Small intestine (tissue), 4 donors: Measurements from ENCODE around the gene NRIP3. TPM values are rescaled to one million over a fixed set of nuclear protein-coding genes. Genes with fewer than 3 reads are reported as not detected.

Experiments used
- polyA plus RNA-seq, 4 donors: library from polyadenylated mRNA; stranded (reverse) in 3 of 4; unstranded in 1 of 4; fragments of 200-250 nt in 3 of 4; fragments of 120-200 nt in 1 of 4; gene quantifications; one replicate each; pipeline versions ENCODE4 v1.2.1 to v1.2.3, GENCODE V29; 2013
- donor health status: healthy with polysubstance abuse.
- donor health status: Bipolar disorder and iron deficiency.
- donor health status: healthy.

The NRIP3 gene
- polyA plus RNA-seq, 4 donors, result 0.21 to 0.70 TPM; not detected in 2

Other genes starting within 250 kb of the NRIP3 start
- 10 to 100 TPM; 11.6 to 24.4 (median 15.1) TPM for gene AKIP1, start 92.8 kb downstream of the NRIP3 start, polyA plus RNA-seq
- under 1 TPM in 1 of 4 donors, not detected in 3; 0.04 TPM for gene C11orf16, start 71.1 kb downstream of the NRIP3 start, polyA plus RNA-seq
- under 1 TPM in 1 of 4 donors, not detected in 3; 0.16 TPM for gene ASCL3, start 61.0 kb downstream of the NRIP3 start, polyA plus RNA-seq
- 10 to 100 TPM; 31.3 to 70.3 (median 45.5) TPM for gene TMEM9B, start 39.6 kb downstream of the NRIP3 start, polyA plus RNA-seq
- gene SCUBE2, start 87.6 kb upstream of the NRIP3 start, polyA plus RNA-seq, result 1 to 10 TPM in 2 of 4 donors, under 1 TPM in 1, not detected in 1; under 0.01 to 8.8 (median 4.9) TPM